ENCODE measurements around the gene ATXN2.
"Not testable (repeated sequence)": the region's sequence is repeated elsewhere in the genome, so short reads cannot be mapped to it uniquely, and the experiment has no call there.

The ATXN2 gene

DNA sequence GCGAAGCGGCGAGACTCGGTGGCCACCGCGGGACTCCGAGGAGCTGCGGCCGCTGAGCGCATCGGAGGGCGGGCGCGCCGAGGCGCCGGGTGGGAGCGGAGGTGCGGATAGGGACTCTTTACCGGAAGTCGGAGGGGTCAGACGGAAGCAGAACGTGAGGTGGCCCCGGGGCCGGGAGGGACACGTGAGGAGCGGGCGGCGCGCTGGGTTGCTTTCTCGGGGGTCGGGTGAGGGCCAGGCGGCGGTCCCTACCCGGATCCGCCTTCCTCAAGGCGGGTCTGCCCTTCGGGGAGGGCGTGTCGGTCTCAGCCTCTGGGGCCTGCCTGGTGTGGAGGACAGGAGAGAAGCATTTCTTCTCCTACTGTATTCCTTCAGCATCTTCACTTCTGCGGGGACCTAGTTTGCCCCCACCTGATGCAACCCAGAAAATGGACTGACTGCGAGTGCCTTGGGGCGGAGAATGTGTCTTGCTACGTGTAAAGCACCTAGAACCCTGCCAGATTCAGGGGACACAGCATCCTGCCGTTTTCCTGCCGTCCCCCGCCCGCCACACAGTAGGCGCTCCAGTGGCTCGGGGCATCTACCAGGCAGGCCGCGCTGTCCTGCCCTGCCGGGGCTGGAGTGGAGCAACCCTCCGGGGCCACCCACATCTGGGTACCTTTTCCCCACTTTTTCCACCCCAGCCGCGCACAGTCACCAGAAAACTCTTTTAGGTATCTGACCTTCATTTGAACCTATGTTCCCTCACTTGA, 514 bp upstream of the ATXN2 start:
- peak; percentile 82 for DNase-seq (ENCODE audit: low read depth)

DNA sequence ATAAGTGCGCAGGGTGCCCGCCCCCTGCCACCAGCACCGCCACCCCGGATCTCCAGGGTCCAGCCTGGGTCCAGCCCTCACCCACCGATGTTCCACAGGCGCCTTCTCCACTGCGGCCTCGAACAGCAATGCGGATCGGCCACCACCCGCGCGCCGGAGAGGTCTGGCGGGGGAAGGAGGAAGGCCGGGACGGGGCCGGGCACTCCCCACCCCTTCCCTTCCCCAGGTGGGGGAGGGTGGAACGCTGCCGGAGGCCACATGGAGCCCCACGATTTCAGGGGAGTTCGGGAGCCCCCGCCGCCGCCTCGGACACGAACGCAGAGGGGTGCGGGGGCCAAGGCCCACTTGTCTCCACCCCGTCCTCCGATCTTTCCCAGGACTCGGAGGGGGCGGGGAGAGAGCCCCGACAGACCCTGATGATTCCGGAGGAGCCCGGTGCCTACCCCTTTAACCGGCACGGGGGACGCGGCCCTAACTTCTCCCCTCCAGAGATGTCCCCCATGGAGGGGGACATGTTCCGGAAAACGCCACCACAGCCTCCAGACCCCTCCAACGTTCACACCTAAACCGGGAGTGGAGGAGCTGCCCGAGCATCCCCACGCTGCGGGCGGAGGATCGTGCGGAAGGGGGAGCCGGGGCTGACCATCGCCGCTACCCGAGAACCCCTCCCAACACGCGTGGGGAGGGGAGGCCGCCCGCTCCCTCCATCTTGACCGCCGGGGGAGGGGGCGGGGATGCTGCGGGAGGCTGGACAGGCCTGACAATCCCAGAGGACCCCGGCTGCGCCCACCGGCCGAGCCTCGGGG, 1.1 kb downstream of the ATXN2 start:
- peak; percentile 9 for DNase-seq (ENCODE audit: low read depth)

DNA sequence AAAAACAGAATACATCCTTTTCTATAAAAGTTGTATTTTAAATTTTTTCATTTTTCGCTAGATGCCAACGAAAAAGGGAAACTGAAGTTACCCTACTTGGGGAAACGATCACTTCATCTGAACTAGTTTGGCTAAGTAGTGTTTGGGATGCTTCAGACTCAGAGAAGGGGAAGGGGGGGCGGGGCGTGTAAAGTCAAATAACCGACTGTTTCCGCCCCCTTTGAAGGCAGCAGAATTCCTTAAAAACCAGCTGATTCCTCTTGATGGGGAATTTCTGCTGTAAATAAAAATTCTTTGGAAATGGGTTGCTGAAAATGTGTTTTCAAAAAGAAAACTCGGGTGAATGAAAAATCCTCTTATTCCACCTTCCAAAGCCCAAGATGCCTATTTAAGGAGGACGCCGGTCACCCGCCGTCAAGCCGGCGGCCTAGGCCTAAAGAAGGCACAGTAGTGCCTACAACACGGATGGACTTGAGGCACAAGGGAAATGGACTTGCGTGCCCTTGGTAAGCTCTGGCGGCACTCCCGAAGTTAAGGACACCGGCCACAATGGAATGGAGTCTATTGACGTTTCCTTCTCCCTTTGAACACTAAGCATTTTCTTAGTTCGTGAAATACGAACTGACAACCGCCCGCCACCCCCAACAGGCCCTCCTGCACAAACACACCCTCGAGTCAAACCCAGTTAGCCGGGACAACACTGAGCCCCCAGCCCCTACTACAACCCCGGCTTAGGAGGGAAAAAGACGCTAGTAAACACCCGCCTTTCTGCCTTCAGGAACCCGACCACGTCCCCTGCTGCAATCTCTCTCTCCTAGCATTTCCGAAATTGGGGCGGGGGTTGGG, 1.9 kb downstream of the ATXN2 start:
- DNase-seq (ENCODE audit: low read depth), result peak; percentile 1

DNA sequence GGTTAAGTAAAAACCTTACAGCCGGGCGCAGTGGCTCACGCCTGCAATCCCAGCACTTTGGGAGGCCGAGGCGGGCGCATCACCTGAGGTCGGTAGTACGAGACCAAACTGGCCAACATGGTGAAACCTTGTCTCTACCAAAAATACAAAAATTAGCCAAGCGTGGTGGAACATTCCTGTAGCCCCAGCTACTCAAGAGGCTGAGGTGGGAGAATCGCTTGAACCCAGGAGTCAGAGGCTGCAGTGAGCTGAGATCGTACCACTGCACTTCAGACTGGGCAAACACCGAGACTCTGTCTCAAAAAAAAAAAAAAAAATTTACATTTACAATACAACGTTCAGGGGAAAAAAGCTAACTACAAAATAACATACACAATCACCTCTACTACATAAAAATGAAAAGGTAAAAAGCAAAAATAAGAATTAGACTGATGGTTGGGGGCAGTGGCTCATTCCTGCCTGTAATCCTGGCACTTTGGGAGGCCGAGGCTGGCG, 3.7 kb downstream of the ATXN2 start:
- DNase-seq (ENCODE audit: low read depth), result not testable (repeated sequence)

DNA sequence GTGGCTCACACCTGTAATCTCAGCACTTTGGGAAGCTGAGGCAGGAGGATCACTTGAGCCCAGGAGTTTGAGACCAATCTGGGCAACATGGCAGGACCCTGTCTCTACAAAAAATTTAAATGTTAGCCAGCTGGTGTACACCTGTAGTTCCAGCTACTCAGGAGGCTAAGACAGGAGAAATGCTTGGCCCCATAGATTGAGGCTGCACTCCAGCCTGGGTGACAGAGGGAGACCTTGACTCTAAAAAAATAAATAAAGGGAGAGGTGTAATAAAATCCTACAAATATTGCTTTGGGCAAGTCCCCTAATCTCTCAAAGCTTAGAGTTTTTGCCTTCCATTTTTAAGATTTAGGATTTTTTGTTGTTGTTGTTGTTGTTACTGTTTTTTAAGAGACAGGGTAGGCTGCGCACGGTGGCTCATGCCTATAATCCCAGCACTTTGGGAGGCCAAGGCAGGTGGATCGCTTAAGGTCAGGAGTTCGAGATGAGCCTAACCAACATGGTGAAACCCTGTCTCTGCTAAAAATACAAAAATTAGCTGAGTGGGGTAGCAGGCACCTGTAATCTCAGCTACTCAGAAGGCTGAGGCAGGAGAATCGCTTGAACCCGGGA, 7.6 kb downstream of the ATXN2 start:
- DNase-seq (ENCODE audit: low read depth), result not testable (repeated sequence)

DNA sequence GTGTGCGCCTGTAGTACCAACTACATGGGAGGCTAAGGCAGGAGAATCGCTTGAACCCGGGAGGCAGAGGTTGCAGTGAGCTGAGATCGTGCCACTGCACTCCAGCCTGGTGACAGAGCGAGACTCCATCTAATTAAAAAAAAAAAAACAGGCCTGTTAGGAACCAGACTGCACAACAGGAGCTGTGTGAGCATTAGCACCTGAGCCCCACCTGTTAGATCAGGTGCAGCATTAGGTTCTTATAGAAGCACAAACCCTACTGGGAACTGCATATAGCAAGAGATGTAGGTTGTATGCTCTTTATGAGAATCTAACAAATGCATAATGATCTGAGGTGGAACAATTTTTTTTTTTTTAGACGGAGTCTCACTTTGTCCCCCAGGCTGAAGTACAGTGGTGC, 8.6 kb downstream of the ATXN2 start:
- DNase-seq (ENCODE audit: low read depth), result no peak

DNA sequence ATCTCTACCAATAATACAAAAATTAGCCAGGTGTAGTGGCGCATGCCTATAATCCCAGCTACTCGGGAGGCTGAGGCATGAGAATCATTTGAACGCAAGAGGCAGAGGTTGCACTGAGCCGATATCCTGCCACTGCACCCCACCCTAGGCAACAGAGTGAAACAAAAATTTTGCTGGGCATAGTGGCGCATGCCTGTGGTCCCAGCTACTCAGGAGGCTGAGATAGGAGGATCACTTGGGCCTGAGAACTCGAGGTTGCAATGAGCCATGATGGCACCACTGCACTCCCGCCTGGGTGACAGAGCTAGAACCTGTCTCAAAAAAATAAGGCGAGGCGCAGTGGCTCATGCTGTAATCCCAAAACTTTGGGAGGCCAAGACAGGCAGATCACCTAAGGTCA, 9.5 kb downstream of the ATXN2 start:
- DNase-seq (ENCODE audit: low read depth), result no peak

DNA sequence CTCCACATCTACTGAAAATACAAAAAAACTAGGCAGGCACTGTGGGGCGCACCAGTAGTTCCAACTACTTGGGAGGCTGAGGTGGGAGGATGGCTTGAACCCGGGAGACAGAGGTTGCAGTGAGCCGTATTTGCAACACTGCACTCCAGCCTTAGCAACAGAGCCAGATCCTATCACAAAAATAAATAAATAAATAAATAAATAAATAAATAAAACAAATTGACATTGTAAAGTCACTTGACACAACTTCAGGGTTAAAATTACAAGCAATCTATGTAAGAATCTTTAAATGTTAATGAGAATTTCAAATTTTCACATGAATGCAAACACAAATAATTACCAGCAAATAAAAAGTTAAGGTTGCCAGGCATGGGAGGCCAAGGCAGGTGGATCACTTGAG, 11.1 kb downstream of the ATXN2 start:
- no peak for DNase-seq (ENCODE audit: low read depth)

DNA sequence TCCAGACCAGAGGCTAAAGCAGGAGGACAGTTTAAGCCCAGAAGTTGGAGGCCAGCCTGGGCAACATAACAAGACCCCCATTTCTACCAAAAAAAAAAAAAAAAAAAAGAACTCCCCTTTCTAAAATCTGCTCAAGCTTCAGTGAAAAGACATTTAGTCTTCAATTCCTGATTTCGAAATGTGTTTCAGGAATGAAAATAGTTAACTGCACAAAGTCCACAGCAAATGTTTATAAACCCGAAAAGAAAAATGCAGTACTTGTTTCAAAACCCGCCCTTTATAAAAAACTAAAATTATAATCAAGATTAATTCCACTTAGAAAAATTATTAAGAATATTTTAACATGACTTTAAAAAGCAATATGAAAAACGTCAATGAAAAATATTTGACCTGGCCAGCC, 12.1 kb downstream of the ATXN2 start:
- DNase-seq (ENCODE audit: low read depth), result no peak

DNA sequence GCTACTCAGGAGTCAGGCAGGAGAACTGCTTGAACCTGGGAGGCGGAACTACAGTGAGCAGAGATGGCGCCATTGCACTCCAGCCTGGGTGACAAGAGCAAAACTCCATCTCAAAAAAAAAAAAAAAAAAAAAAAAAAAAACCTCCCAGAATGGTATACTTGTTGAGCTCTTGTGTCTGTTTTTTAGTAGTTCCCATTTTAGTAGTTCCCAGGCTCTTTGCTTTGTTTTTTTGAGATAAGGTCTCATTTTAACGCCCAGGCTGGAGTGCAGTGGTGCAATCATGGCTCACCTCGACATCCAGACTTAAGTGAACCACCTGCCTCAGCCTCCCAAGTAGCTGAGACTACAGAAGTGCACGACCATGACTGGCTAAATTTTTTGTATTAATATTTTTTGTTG, 13.4 kb downstream of the ATXN2 start:
- DNase-seq (ENCODE audit: low read depth), result no peak

DNA sequence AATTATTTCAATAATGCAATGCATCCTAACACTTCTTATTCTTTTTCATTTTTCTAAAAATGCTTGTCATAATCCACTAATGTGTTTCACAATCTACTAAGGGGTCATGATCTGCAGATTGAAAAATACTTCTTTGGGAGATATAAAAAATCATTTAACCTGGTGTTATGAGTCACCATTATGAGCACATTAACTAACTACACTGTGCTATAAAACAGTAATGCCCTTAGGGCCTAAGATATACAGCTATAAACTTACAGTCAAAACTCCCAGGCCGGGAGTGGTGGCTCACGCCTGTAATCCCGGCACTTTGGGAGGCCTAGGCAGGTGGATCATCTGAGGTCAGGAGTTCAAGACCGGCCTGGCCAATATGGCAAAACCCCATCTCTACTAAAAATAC, 14.2 kb downstream of the ATXN2 start:
- DNase-seq (ENCODE audit: low read depth), result no peak

DNA sequence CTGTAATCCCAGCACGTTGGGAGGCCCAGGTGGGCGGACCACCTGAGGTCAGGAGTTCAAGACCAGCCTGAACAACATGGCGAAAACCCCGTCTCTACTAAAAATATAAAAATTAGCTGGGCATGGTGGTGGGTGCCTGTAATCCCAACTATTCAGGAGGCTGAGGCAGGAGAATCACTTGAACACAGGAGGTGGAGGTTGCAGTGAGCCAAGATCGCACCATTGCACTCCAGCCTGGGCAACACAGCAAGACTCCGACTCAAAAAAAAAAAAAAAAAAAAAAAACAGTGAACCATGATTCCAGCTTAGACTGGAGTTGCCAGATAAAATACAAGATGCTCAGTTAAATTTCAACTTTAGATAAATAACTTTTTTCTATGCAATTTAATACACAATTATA, 15.6 kb downstream of the ATXN2 start:
- DNase-seq (ENCODE audit: low read depth), result not testable (repeated sequence)

DNA sequence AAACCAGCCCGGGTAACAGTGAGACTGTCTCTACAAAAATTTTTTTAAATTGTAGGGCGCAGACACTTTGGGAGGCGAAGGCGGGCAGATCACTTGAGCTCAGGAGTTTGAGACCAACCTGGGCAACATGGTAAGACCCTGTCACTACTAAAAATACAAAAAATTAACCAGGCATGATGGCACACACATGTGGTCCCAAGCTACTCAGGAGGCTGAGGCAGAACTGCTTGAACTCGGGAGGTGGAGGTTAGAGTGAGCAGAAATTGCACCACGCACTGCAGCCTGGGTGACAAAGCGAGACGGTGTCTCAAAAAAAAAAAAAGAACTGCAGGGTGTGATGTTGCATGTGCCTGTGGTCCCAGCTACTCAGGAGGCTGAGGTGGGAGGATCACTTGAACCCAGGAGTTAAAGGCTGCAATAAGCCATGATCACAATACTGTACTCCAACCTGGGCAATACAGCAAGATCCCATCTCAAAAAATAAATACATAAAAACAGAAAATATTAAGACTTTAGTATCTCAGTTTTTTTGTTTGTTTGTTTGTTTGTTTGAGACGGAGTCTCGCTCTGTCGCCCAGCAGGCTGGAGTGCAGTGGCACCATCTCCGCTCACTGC, 16.9 kb downstream of the ATXN2 start:
- no peak for DNase-seq (ENCODE audit: low read depth)

DNA sequence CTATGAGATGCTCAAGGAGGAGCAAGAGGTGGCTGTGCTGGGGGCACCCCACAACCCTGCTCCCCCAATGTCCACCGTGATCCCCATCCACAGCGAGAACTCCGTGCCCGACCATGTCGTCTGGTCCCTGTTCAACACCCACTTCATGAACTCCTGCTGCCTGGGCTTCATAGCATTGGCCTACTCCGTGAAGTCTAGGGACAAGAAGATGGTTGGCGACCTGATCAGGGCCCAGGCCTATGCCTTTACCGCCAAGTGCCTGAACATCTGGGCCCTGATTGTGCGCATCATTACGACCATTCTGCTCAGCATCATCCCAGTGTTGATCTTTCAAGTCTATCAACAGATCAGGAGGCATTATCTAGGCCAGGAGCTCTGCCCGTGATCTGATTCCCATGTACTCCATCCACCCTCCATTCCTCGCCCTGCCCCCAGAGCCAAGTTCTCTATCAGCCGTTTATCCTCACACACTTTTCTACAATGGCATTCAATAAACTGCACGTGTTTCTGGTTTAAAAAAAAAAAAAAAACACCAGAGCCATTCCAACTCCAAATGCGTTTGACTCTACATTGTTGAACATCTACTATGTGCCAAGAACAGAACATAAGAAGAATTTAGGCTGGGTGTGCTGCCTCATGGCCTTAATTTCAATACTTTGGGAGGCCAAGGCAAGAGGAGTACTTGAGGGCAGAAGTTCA, 17.5 kb downstream of the ATXN2 start:
- no peak for DNase-seq (ENCODE audit: low read depth)

DNA sequence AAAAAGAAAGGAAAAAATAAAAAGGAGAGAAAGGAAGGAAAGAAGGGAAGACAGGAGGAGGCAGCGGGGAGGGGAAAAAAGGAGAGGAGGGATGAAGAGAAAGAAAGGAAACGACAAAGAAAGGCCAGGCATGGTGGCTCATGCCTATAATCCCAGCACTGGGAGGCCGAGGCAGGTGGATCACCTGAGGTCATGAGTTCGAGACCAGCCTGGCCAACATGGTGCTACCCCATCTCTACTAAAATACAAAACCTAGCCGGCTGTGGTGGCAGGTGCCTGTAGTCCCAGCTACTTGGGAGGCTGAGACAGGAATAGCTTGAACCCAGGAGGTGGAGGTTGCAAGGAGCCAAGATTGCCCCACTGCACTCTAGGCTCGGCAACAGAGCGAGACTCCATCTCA, 18.4 kb downstream of the ATXN2 start:
- no peak for DNase-seq (ENCODE audit: low read depth)

DNA sequence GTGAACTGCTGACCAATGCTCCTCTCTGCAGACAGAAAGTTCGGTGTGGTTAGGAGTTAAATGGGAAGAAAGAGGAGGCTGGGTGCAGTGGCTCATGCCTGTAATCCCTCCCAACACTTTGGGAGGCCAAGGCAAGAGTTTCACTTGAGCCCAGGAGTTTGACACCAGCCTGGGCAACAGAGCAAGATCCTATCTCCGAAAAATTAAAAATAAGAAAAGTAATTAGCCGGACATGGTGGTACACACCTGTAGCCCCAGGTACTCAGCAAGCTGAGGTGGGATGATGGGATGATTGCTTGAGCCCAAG, 19.0 kb downstream of the ATXN2 start:
- no peak for DNase-seq (ENCODE audit: low read depth)

DNA sequence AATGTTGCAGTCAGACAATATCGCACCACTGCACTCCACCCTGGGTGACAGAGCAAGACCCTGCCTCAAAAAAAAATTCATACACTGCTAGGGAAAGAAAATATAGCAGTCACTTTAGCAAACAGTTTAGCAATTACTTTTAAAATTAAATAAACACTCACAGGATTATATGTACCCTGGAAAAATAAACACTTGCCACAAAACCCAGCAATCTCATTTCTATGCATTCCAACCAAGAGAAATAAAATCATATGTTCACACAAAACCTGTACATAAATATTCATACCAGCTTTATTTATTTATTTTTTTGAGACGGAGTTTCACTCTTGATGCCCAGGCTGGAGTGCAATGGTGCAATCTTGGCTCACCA, 20.2 kb downstream of the ATXN2 start:
- no peak for DNase-seq (ENCODE audit: low read depth)

DNA sequence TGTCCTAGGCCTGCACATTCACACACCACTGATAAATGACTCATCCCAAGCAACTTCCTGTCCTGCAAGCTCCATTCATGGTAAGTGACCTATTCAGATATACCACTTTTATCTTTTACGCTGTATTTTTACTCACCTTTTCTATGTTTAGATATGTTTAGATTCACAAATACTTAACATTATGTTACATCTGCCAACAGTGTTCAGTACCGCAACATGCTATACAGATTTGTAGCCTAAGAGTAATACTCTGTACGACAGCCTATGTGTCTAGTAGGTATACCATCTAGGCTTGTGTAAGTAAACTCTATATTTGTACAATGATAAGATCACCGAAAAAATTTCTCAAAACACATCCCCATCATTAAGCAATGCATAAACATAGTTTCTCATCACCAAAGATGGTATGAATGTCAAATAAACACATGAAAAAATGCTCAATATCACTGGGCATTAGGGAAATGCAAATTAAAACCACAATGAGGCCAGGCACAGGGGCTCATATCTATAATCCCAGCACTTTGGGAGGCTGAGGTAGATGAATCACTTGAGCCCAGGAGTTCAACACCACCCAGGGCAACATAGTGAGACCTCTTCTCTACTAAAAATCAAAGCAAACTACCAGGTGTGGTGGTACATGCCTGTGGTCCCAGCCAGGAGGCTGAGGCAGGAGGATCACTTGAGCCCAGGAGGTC, 20.7 kb downstream of the ATXN2 start:
- no peak for DNase-seq (ENCODE audit: low read depth)

DNA sequence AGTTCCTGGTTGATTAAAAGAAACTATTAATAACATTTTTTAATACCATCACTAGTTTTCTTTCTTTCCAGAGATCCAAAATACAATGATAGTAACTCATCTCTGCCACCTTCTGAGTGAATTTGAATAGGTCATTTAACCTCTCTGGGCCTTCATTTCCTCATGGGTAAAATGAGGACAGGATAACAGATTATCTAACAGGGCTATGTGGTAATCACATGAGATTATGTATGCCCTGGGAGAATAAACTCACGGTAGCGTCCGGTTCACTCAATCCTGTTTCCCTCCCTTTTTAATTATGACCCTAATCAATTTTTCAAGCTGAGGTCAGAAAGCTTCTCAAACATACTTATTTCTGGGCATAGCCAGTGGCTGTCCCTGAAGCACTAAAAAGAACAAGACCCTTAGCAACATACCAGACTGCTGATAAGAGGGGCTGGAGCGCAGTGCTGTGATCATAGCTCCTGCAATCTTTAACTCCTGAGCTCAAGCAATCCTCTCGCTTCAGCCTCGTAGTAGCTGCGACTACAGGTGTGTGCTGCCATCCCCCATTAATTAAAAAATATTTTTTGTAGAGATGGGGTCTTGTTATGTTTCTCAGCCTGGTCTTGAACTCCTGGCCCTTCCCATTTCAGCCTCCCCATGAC, 24.2 kb downstream of the ATXN2 start:
- no peak for DNase-seq (ENCODE audit: low read depth)

DNA sequence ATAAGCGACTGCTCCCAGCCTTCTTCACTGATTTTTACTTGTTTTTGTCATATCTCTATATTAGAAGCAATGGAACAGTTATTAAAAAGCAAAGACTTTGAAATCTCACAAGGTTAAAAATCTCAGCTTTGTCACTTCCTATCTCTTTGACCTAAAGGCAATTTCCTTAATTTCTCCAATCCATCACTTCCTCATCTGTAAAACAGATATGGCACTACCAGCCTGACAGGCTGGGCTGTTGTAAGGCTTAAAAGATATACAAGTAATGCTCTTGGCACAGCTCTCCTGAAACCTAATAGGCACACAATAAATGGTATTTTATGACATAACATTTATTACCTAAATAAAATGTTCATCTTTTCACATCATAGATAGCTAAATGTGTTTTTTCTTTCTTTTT, 25.6 kb downstream of the ATXN2 start:
- DNase-seq (ENCODE audit: low read depth), result no peak

Measured in activated T-helper 9 cell treated with anti-CD3 and anti-CD28 coated beads, Interleukin-2, amount 50 U/mL, for 16 hours (primary cell).